SJCRH30 (cell line): ENCODE measurements around the gene LGALS3BP. TPM values are rescaled to one million over a fixed set of nuclear protein-coding genes. Genes with fewer than 3 reads are reported as not detected.
A peak's percentile ranks its signal among the peaks of the same experiment; 100 is the strongest.
"Not testable (repeated sequence)": the region's sequence is repeated elsewhere in the genome, so short reads cannot be mapped to it uniquely, and the experiment has no call there.

Source experiments
- DNase-seq, 2 experiments: peaks; one replicate each; pipeline ENCODE4 v3.0.0-alpha.2; 2015 to 2020
- H3K27ac ChIP-seq: fragments of 250-450 bp; sonication (Bioruptor Pico); 2 replicates; pipeline ENCODE4 v1.5.1; 2020; ENCODE audit warnings: mild to moderate bottlenecking, moderate library complexity
- H3K27me3 ChIP-seq: fragments of 250-450 bp; sonication (Bioruptor Pico); 2 replicates; pipeline ENCODE4 v1.5.1; 2020; ENCODE audit warnings: mild to moderate bottlenecking, moderate library complexity
- H3K36me3 ChIP-seq: fragments of 250-450 bp; sonication (Bioruptor Pico); 2 replicates; pipeline ENCODE4 v1.5.1; 2020; ENCODE audit warnings: mild to moderate bottlenecking, moderate library complexity
- H3K4me1 ChIP-seq: fragments of 250-450 bp; sonication (Bioruptor Pico); 2 replicates; pipeline ENCODE4 v1.5.1; 2020; ENCODE audit warnings: mild to moderate bottlenecking, moderate library complexity
- H3K4me3 ChIP-seq: fragments of 250-450 bp; sonication (Bioruptor Pico); 2 replicates; pipeline ENCODE4 v1.5.1; 2020; ENCODE audit warnings: mild to moderate bottlenecking, moderate library complexity
- H3K9me3 ChIP-seq: fragments of 250-450 bp; sonication (Bioruptor Pico); replicated peaks from 2 replicates; pipeline ENCODE4 v1.5.1; 2020; ENCODE audit warnings: mild to moderate bottlenecking, moderate library complexity
- total RNA-seq: library from RNA; depleted of rRNA; stranded (reverse); fragments of >200 nt; shearing (Covaris generic); gene quantifications from 2 replicates; pipeline ENCODE4 v1.2.3, GENCODE V29; 2014; rRNA removed

Gene LGALS3BP
- total RNA-seq: 140 and 142 TPM in 2 replicates

- H3K9me3 ChIP-seq: no peaks in the 10 kb centered on the region
- peak; percentile 97 for DNase-seq
- H3K4me3 ChIP-seq: peak within 1 kb of the TSS; percentile 54
- H3K36me3 ChIP-seq: no peaks in the 10 kb centered on the region
- no peaks in the 10 kb centered on the region for H3K27me3 ChIP-seq
- peaks cover 32% of the 10 kb centered on the region for H3K4me1 ChIP-seq
- peak within 1 kb of the TSS; percentile 46 for H3K27ac ChIP-seq
Observed at GRCh38 chr17:78979780-78980623, at the start of gene LGALS3BP. LGALS3BP (minus strand) TSS chr17:78979923; CDS start chr17:78977191, 2,732 bp downstream.

GRCh38 chr17:79028496-79029326, 49.0 kb upstream of the LGALS3BP start:
- no peaks in the 10 kb centered on the region for H3K9me3 ChIP-seq
- no peak overlapping the region for H3K4me3 ChIP-seq
- H3K27me3 ChIP-seq: 0 out of 2 replicates have a peak, but pooled peaks cover 1% of the 10 kb centered on the region
- no peaks in the 10 kb centered on the region for H3K36me3 ChIP-seq
- H3K4me1 ChIP-seq: peaks cover 65% of the 10 kb centered on the region
- H3K27ac ChIP-seq: peak overlapping the region; percentile 67
- peak; percentile 54 to 66 for DNase-seq

DNA sequence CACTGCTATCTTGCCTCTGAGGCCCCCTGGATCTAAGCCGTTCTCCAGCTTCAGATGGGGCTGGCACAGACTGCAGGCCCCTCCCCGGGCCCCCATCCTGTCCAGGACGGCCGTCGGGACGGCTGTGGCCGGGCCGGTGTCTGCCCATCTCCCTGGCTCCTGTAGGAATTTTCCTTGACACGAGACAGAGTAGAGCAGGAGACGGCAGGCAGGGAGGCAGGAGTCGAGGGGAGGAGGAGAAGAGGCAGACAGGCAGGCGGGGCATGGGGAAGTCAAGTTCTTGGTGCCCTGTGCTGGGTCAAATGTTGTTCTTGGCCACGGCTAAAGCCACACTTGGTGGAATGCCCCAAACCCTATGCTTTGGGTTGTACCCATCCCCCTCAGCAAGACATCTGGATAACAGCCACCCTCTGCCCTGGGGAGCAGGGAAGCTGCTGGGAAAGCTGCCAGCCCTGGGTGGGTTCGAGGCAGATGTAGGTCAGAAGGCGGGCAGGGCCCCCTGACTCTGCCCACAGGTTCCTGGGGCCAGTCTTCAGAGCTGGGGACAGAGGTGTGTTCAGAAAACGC, 48.3 kb upstream of the LGALS3BP start:
- Histone ChIP-seq H3K4me3 (peak overlapping the region; percentile 22), H3K4me1 (peaks cover 60% of the 10 kb centered on the region), H3K27me3 (0 out of 2 replicates have a peak, but pooled peaks cover 3% of the 10 kb centered on the region), H3K9me3 (no peaks in the 10 kb centered on the region), H3K27ac (peak overlapping the region; percentile 16; the same call in 1 of the 2 replicates), H3K36me3 (no peaks in the 10 kb centered on the region)
- peak; percentile 58 to 74 for DNase-seq

GRCh38 chr17:79027274-79027924, 47.7 kb upstream of the LGALS3BP start:
- H3K9me3 ChIP-seq: no peaks in the 10 kb centered on the region
- peak overlapping the region; percentile 22 for H3K4me3 ChIP-seq
- H3K27ac ChIP-seq: peak overlapping the region; percentile 16; the same call in 1 of the 2 replicates
- 0 out of 2 replicates have a peak, but pooled peaks cover 3% of the 10 kb centered on the region for H3K27me3 ChIP-seq
- H3K36me3 ChIP-seq: no peaks in the 10 kb centered on the region
- H3K4me1 ChIP-seq: peaks cover 54% of the 10 kb centered on the region
- peak; percentile 67 to 76 for DNase-seq

DNA sequence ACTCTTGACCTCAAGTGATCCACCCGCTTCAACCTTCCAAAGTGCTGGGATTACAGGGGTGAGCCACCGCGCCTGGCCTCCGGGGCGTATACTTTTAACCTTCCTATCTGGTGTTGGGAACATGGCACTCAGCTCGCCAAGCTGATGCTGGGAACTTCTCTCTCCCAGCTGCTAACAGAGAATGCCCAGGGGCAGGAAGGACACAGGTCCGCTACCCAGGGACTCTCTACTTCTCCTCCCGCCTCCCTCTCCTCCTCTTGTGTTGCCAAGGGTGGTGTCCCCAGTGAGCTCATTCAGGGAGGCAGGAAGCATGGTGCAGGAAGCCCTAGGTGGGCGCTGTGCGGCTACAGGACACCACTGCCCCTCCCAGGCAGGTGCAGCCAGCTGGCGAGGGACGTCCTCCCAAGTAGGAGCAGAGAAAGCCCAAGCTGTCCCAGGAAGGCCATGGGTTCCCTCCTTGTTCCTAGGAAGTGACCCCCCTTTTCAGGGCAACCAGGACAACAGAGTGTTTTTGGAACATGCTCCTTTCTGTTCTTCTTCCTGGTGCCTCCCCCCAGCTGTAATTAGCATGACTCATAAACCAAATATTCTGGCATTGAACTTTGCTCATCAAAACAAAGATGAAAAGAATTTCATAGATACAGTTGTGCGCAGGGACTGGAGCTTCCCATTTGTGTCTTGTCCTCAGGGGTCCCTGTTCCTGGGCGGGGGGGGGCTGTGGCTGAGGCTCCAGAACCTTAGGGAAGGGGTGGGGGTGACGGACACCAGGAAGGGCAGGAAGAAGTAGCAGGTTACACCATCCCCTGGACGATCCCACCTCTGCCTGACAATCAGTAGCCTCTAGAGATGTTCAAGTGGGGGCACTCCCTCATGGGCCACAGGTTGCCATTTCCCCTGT, 46.9 kb upstream of the LGALS3BP start:
- H3K4me1 ChIP-seq: peaks cover 51% of the 10 kb centered on the region
- H3K36me3 ChIP-seq: no peaks in the 10 kb centered on the region
- H3K27me3 ChIP-seq: 0 out of 2 replicates have a peak, but pooled peaks cover 3% of the 10 kb centered on the region
- peak overlapping the region; percentile 22 for H3K4me3 ChIP-seq
- peak; percentile 49 to 59 for DNase-seq
- no peaks in the 10 kb centered on the region for H3K9me3 ChIP-seq
- peak overlapping the region; percentile 16; the same call in 1 of the 2 replicates for H3K27ac ChIP-seq

DNA sequence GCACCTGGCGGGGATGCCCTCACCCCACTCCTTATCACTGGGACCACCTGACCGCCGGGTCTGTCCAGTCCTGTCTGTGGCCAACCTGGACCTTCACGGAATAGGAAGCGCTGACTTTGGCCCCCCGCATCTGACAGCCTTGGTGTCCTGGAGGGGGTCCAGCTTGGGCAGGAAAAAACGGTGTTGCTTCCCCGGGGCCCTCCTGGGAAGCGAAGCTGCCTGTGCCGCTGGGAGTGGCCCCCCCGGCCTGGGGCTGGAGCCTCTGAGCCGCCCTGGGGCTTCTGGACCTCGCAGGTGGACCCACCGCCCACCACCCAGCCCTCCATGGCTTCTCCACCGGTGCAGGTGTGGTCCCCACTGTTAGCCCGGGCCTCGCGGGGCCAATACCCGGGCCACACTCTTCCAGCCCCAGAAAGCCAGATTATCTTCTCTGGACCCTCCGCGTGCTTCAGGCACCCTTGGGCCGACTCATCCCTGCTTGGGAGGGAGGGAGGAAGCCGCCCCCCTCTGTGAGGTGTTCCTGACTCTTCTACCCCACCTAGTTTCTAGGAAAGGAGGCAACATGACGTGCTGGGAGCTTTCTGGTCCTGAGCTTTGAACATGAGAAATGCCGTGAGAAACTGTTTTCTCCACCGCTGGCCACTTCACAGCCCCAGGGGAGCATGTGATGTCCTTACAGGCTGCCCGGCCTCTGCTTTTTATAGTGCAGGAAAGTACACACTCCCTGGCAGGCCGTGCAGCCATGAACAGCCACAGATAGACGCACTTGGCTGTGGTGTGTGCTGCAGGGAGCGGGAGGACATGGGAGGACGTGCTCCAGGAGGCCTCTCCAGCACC, 45.4 kb upstream of the LGALS3BP start:
- no peak overlapping the region for H3K27ac ChIP-seq
- peak overlapping the region; percentile 61 for H3K4me3 ChIP-seq
- no peaks in the 10 kb centered on the region for H3K9me3 ChIP-seq
- H3K36me3 ChIP-seq: no peaks in the 10 kb centered on the region
- DNase-seq: peak in 1 of 2 experiments; percentile 14
- peaks cover 44% of the 10 kb centered on the region for H3K4me1 ChIP-seq
- H3K27me3 ChIP-seq: 0 out of 2 replicates have a peak, but pooled peaks cover 3% of the 10 kb centered on the region

DNA sequence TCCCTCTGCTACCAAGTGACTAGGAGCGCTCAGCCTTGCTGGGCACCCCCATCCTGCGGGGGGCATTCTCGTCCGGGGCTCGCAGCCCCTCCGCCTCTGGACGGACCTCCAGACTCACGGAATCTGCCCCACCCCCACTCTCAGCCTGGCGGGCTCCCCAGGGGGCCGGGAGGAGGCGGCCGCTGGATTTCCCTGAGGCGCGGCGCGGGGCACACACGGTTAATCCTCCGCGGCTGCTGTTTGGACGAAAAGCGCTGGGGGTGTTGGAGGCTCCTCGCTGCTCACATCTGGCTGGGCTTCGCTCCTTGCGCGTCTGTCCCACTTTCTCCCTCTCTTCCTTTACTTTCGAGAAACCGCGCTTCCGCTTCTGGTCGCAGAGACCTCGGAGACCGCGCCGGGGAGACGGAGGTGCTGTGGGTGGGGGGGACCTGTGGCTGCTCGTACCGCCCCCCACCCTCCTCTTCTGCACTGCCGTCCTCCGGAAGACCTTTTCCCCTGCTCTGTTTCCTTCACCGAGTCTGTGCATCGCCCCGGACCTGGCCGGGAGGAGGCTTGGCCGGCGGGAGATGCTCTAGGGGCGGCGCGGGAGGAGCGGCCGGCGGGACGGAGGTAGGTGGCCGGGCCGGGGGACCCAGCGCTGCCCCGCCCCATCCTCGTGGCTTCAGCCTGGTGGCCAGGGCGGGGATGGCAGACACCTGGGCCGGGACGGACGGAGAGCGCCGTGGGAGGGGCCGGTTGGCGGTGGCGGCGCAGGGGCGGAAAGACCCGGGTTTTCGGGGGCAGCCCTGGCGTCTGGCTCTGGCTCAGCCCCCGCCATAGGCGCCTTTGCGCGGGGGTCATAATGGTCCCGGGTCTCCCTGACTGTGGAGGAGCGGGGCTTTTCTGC, 44.4 kb upstream of the LGALS3BP start, which contains the start of gene C1QTNF1:
C1QTNF1 (plus strand) TSS at position 284 of the 886 bp plus-strand sequence. CDS start 19,800 bp downstream, outside the sequence.
- Histone ChIP-seq H3K4me1 (peaks cover 39% of the 10 kb centered on the region), H3K27ac (no peak within 1 kb of the TSS)
- peak; percentile 61 to 78 for DNase-seq

DNA sequence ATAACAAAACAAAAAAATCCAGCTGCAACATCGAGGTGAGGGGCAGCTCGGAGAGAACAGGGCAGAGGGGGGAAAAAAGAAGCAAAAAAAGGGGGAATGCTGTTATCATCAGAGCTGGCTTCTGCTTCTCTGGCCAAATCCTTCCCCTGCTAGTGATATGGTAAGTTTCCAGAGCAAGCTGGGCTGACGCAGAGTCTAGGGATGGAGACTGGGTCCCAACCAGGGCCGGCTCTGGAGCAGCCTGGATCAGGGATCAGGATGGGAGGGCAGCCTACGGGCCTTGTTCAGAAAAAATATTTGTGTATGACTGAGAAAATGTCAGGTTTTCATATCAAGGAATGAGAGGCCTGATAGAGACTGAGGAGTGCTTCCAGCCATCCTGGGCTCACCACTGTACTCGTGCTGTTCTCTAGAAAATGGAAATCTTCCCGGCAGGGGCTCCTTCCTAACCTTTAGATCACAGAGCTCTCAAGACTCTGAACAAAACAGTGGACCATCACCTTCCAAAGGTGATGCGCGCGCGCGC, 43.5 kb upstream of the LGALS3BP start:
- H3K4me1 ChIP-seq: peaks cover 31% of the 10 kb centered on the region
- no peaks in the 10 kb centered on the region for H3K36me3 ChIP-seq
- H3K27ac ChIP-seq: no peak overlapping the region
- no peak overlapping the region for H3K4me3 ChIP-seq
- 0 out of 2 replicates have a peak, but pooled peaks cover 3% of the 10 kb centered on the region for H3K27me3 ChIP-seq
- peak in 1 of 2 experiments; percentile 2 for DNase-seq
- no peaks in the 10 kb centered on the region for H3K9me3 ChIP-seq

More for the DNA sequence above, 44.4 kb upstream of the LGALS3BP start, which contains the start of gene C1QTNF1:
- H3K9me3 ChIP-seq: no peaks in the 10 kb centered on the region
- H3K4me3 ChIP-seq: peak within 1 kb of the TSS; percentile 61
- H3K27me3 ChIP-seq: 0 out of 2 replicates have a peak, but pooled peaks cover 3% of the 10 kb centered on the region
- no peaks in the 10 kb centered on the region for H3K36me3 ChIP-seq

DNA sequence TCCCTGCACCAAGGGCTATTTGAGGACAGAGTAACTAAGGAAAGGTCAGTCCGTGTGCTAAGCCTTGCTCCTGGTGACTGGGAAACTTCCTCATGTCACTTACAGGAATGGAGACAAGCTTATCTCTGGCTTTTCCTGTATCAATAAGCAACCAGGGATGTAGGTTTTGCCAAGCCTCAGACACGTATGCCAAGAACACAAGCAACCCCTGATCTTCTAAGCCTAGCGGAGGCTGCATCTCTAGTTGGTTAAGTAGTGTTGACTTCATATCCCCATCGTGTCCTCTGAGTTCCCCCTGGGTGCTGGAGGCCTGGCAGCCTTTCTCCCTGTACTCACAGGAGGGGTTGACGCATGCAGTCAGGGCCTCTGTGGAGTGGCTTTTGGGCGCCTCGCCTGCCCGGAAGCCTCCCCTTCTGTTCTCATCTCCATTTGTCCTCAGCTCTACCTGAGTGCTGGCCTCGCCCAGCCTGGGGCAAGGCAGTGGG, 42.8 kb upstream of the LGALS3BP start:
- Histone ChIP-seq H3K27ac (no peak overlapping the region), H3K4me1 (peaks cover 24% of the 10 kb centered on the region), H3K36me3 (no peaks in the 10 kb centered on the region), H3K27me3 (0 out of 2 replicates have a peak, but pooled peaks cover 3% of the 10 kb centered on the region), H3K4me3 (no peak overlapping the region), H3K9me3 (no peaks in the 10 kb centered on the region)
- peak in 1 of 2 experiments; percentile 3 for DNase-seq

- H3K27ac ChIP-seq, DNase-seq, H3K27me3 ChIP-seq, H3K4me3 ChIP-seq, H3K36me3 ChIP-seq, H3K9me3 ChIP-seq: not testable (repeated sequence)
- H3K4me1 ChIP-seq: peaks cover 17% of the 10 kb centered on the region
Observed at GRCh38 chr17:79021929-79022328, 42.2 kb upstream of the LGALS3BP start.

DNA sequence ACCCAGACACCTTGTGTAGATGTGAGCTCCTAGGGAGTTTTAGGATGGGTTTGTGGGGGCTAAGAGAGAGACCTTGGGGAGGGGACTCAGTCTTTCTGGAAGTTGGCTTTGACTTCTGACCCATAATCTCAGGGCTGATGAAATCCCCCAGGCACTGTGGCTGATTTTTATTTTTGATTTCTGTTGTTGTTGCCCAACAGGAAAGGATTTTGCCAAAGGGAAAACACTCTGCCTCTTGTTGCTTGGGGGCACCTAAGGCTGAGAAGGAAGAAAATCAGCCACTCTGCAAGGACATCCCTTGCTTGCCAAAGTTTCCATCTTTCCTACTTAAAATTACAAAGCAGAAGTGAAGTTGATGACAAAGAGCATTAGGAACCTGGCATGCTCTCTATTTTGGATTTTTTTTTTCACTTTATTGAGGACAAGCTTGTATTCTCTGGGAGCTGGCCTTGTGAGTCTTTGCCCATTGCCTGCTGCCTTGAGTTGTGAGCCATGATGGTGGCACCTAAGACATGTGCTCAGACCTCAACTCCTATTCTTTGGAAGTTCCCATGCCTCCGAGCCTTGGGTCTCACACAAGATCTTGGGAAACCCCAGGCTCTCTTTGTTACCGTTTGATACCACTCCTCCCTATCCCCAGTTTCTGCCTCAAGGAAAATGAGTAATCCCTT, 41.0 kb upstream of the LGALS3BP start:
- DNase-seq: no peak
- H3K27ac ChIP-seq: no peak overlapping the region
- H3K36me3 ChIP-seq: no peaks in the 10 kb centered on the region
- peaks cover 9% of the 10 kb centered on the region for H3K4me1 ChIP-seq
- no peak overlapping the region for H3K4me3 ChIP-seq
- H3K9me3 ChIP-seq: peaks cover 5% of the 10 kb centered on the region; the same call in 1 of the 2 replicates
- H3K27me3 ChIP-seq: 0 out of 2 replicates have a peak, but pooled peaks cover 3% of the 10 kb centered on the region
